AG10803 (cell line): Measurements from ENCODE around the gene MRPS27.

Source experiments
- DNase-seq: peaks from one replicate; pipeline ENCODE4 v3.0.0; 2010; ENCODE audit warnings: low read depth
- H3K4me3 ChIP-seq: 2 replicates; pipeline ENCODE4 v1.5.1; 2011; ENCODE audit warnings: mild to moderate bottlenecking, low read length, control low read depth
- CTCF ChIP-seq: conservative IDR thresholded peaks from 2 replicates; pipeline ENCODE4 v1.5.1; 2011; ENCODE audit warnings: mild to moderate bottlenecking, low read length, control low read depth, inconsistent platforms

The MRPS27 gene

GRCh38 chr5:72195581-72195980 is 124.5 kb downstream of the MRPS27 start:
- H3K4me3 ChIP-seq: no peak overlapping the region
- no peak for DNase-seq
- no peak for TF ChIP-seq CTCF

- no peak for TF ChIP-seq CTCF
- DNase-seq: no peak
- no peak overlapping the region for H3K4me3 ChIP-seq
Observed at GRCh38 chr5:72194846-72195245, 125.2 kb downstream of the MRPS27 start.

GRCh38 chr5:72191404-72191803 is 128.6 kb downstream of the MRPS27 start:
- DNase-seq: peak; percentile 44
- H3K4me3 ChIP-seq: no peak overlapping the region
- no peak for TF ChIP-seq CTCF

- TF ChIP-seq CTCF: no peak
- H3K4me3 ChIP-seq: no peak overlapping the region
- DNase-seq: no peak
Observed at GRCh38 chr5:72189146-72189545, 130.9 kb downstream of the MRPS27 start.

- no peak for DNase-seq
- H3K4me3 ChIP-seq: no peak overlapping the region
Observed at GRCh38 chr5:72188166-72188565, 131.9 kb downstream of the MRPS27 start.

GRCh38 chr5:72187388-72188075 is 132.5 kb downstream of the MRPS27 start:
- no peak overlapping the region for H3K4me3 ChIP-seq
- TF ChIP-seq CTCF: no peak
- peak; percentile 36 for DNase-seq

More at GRCh38 chr5:72188166-72188565, 131.9 kb downstream of the MRPS27 start:
- TF ChIP-seq CTCF: no peak
